NB4 (cell line): ENCODE measurements around the gene SPAG8.

Experiments used
- DNase-seq: peaks from one replicate; pipeline ENCODE4 v3.0.0; 2010; ENCODE audit warnings: low read depth
- H3K4me3 ChIP-seq: one replicate; pipeline ENCODE4 v1.5.1; 2011; ENCODE audit warnings: mild to moderate bottlenecking, low read depth, low read length, moderate library complexity
- MYC ChIP-seq: IDR thresholded peaks from 2 replicates; pipeline ENCODE4 v1.6.1; 2011; ENCODE audit warnings: low read depth, low read length
- POLR2A ChIP-seq: IDR thresholded peaks from 2 replicates; pipeline ENCODE4 v1.6.1; 2011; ENCODE audit warnings: mild to moderate bottlenecking; ENCODE audit not compliant: insufficient read length; ENCODE audit errors: extremely low read depth
- TF ChIP-seq, protein P1 (sequence below): IDR thresholded peaks from 2 replicates; pipeline ENCODE4 v1.6.1; 2011; ENCODE audit warnings: low read depth, low read length
- TF ChIP-seq, protein P2 (sequence below): IDR thresholded peaks from one replicate; pipeline ENCODE4 v1.5.1; 2012; ENCODE audit warnings: low read depth, low read length

SPAG8 gene

DNA sequence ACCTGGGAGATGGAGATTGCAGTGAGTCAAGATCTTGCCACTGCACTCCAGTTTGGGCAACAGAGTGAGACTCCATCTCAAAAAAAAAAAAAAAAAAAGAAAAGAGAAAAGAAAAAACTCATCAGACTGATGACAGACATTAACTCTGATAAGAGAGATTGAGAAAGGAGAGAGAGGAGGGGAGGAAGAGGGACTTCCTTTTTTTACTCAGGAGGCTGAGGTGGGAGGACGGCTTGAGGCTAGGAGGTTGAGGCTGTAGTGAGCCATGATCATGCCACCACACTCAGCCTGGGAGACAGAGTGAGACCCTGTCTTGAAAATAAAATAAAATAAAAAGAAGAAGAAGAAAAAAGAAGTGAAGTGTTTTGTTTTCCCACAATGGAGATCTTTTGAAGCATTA, 48.3 kb downstream of the SPAG8 start:
- H3K4me3 ChIP-seq, result no peak overlapping the region
- no peak for TF ChIP-seq POLR2A
- TF ChIP-seq, protein P1, sequence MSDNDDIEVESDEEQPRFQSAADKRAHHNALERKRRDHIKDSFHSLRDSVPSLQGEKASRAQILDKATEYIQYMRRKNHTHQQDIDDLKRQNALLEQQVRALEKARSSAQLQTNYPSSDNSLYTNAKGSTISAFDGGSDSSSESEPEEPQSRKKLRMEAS, result no peak
- TF ChIP-seq, protein P2, sequence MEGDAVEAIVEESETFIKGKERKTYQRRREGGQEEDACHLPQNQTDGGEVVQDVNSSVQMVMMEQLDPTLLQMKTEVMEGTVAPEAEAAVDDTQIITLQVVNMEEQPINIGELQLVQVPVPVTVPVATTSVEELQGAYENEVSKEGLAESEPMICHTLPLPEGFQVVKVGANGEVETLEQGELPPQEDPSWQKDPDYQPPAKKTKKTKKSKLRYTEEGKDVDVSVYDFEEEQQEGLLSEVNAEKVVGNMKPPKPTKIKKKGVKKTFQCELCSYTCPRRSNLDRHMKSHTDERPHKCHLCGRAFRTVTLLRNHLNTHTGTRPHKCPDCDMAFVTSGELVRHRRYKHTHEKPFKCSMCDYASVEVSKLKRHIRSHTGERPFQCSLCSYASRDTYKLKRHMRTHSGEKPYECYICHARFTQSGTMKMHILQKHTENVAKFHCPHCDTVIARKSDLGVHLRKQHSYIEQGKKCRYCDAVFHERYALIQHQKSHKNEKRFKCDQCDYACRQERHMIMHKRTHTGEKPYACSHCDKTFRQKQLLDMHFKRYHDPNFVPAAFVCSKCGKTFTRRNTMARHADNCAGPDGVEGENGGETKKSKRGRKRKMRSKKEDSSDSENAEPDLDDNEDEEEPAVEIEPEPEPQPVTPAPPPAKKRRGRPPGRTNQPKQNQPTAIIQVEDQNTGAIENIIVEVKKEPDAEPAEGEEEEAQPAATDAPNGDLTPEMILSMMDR, result no peak
- no peak for TF ChIP-seq MYC
- peak; percentile 13 for DNase-seq

DNA sequence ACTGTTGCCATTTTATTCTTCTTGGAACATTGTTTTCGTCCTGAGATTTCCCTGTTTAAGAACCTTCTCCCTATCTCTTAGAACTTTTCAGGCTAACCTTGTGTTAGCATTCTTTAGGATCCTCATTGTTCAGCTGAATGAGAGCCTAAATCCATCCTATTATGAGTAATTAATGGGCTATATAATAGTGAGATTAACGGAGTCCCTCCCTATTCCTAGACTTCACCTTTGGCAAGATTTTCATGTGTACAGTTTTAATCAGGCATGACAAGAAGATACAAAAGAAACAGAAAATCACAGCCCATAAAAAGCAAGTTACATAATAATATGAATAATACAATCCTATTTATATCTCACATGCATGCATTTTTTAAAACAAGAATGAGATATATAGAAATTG, 48.9 kb downstream of the SPAG8 start:
- H3K4me3 ChIP-seq, result no peak overlapping the region
- DNase-seq, result no peak
- TF ChIP-seq, protein P1, result no peak
- TF ChIP-seq, protein P2, result no peak
- TF ChIP-seq POLR2A (no peak), MYC (no peak)

DNA sequence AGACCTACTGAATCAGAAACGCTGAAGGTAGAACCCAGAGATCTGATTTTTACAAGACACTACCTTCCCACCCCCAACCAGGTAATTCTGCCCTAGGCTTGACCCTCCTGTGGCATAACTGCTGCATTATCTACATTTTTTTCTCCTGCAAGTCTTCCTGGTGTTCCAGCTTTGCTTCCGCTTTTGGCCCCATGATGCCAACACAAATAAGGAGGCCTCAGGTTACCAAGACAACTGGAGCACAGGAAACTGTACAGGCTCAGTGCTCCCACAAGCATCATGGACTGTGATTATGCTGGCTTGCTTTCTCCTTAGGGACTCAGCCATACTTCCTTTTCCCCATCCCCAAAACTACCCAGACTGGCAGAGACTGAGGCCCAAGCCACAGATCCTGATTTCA, 51.4 kb downstream of the SPAG8 start:
- H3K4me3 ChIP-seq, result no peak overlapping the region
- TF ChIP-seq, protein P1, result no peak
- TF ChIP-seq POLR2A (no peak), MYC (no peak)
- TF ChIP-seq, protein P2, result no peak
- DNase-seq, result no peak

DNA sequence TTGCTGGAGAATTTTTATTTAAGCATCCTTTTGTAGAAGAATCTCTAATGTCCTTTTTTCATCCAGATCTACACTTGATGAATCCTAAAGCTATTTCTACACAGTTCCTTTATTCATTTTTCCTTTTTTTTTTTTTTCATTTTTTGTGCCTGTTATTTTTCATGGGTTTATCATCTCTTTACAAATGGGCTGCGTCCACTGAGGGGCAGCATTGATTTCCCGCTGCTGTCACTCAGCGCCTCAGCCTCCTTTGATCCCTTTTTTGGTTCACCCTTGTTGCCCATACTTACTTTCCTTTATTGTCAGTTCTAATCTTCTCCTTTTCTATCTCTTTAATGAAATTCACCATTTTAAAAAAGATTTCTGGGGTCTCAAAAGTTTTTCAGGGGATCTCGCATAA, 52.3 kb downstream of the SPAG8 start:
- no peak for DNase-seq
- no peak overlapping the region for H3K4me3 ChIP-seq
- TF ChIP-seq, protein P2, result no peak
- TF ChIP-seq POLR2A, result no peak
- TF ChIP-seq MYC, result no peak
- TF ChIP-seq, protein P1, result no peak
